Measurements from ENCODE around the gene AKAP8.
"Not testable (repeated sequence)": the region's sequence is repeated elsewhere in the genome, so short reads cannot be mapped to it uniquely, and the experiment has no call there.

Gene AKAP8

DNA sequence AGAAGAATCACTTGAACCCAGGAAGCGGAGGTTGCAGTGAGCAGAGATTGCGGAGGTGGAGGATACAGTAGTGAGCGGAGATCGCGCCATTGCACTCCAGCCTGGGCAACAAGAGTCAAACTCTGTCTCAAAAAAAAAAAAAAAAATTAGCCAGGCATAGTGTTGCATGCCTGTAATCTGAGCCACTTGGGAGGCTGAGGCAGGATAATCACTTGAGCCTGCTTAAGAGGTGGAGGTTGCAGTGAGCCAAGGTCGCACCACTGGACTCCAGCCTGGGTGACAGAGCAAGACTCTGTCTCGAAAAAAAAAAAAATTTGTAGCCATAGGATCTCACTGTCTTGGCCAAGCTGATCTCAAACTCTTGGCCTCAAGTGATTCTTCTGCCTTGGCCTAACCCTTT is 43.6 kb downstream of the AKAP8 start:
- not testable (repeated sequence) for DNase-seq

DNA sequence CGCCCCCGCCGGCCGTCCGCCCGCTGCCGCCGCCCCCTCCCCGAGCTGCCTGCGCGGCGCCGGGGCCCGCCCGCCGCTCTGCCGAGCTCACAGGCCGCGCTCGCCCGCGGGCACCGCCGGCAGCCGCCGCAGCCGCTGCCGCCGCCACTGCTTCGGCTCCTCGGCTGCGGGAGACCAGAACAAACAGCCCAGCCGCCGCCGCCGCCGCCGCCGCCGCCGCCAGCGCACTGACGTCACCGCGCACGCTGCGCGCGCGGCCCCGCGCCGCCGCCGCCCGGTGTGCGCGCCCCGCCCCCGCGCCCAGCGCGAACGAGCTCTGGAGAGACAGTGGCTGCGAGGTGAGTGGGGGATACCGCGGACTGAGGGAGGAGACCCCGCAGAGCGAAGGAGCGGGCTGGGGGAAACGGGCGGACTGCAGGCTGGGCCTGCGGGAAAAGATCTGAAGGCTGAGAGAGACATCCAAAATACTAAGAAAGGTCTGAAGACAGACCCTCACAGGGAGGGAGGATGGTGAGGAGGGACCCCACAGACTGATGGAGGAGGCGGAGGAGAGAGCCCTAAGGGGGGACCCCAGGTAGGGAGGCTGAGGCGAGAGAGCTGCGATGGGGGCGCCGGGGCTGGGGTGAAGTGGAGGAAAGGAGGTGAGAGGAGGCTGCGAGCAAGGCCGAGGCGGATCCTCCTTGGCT is 47.1 kb downstream of the AKAP8 start, which contains the start of gene BRD4:
Gene BRD4 (minus strand): TSS at position 229 of the 686 bp plus-strand sequence. CDS start 59,440 bp downstream, outside the sequence.
- peak in 56 of 58 donors; percentile 6 to 73 (median 50) for DNase-seq

DNA sequence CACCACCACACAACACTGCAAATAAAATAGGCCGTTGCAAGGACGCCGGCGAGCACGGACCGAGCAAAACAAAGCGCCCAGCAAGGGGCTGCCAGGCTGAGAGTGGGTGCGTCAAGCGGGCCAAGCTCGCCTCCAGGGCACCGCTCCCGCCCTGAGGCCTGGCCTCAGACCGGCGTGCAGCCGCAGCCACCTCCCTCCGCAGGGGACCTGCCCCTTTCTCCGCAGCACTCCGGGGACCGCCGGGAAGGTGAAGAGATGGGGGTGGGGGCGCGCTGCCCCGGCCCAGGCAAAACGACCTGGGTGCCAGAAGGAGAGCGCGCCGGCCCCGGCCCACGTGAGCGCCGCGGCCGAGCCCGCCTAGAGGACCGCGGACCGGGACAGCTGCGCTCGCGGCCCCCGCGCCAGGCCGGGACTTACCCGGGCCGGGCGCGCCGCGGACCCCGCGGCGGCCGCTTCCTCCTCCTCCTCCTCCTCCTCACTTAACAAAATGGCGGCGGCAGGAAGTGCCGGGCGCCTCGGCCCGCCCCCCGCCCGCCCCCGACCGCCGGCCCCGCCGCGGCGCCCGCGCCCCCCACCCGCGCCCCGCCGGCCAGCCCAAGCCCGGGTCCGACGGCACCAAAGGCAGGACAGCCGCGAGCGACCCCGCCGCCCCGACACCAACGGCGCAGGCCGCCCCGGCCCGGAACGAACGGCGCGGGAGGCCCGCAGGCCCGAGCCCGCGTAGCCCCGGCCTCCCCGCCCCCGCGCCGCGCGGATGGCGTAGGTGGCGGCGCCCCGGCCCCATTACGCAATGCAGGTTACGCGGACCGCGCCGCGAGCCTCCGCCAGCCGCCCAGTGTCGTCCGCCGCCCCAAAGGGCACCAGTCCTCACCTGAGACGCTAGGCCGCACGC is 47.9 kb downstream of the AKAP8 start:
- DNase-seq: peak in 36 of 58 donors; percentile 4 to 72 (median 36)

DNA sequence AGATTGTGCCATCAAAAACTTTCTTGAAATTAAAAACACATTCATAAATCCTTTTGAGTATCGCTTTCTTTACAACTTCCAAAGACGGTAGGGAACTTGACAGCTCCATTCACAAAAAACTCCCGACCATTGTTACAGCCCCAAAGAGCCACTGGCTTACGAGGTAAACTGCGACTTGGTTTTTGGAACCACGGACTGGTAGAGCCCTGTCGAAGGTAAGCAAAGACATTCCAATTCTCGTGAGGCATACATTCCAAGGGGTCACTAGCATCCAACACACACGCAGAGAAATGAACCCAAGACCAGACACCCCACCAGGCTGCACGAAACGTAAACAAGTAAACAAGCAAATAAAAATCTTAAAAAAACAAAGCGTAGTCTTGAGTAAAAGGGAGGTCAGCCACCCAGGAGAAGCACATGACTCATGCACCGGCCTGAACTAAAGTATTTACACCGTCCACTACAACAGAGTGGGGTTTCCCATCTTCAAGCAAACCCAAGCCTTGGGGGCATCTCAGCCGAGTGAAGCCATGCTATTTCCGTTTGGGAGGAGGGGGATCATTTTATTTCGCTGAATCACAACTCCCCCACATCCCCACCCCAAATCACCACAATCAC is 48.7 kb downstream of the AKAP8 start:
- peak in 1 of 58 donors; percentile 10 for DNase-seq

DNA sequence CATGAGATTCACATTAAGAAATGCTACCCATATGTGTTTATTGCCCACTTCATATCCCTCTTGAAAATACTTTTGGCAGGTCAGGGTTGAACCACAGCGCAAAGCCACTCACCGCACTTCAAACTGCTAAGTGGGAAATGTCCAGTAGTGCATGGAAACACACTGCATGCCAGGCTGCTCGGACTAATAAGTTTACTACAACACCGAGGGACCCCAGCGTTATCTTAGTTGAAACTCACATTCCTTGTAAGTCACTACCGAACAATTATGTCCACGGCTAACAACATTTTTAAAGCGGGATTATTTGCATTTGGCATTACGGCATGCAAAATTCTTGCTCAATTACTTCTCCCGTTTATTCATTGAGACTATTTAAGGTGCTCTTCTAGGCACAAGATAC is 51.3 kb downstream of the AKAP8 start:
- DNase-seq: no peak

DNA sequence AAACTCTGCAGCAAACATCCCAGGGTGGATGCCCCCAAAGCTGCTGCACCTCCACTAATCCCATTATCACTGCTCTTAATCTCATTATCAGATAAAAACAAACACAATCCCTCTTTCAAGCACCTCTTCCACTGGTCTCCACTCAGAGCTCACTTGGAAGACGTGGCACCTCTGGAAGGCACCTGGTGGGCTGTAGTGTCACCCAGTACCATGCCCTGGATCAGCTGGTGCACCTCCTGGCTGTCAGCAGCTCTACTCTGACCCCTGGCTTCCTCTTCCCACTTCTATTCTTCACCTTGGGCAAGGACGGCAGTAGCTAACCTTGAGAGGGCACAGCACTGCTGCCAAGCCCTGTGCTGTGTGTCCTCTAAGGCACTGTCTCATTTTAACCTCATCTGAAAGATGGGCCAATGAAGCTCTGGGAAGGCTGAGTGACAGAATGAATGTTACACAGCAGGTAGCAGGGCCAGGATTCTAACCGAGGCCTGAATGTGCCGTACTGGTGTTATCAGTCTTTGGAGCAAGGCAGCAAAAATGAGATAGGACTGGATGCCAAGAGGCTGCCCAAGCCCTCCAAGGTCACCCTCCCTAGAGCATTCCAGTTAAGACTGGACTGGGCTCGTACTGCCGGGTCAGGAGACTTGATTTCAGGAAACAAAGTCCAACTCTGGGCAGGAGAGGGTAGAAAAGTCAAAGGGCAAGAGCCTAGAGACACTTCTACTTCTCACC is 54.6 kb downstream of the AKAP8 start:
- DNase-seq: no peak

DNA sequence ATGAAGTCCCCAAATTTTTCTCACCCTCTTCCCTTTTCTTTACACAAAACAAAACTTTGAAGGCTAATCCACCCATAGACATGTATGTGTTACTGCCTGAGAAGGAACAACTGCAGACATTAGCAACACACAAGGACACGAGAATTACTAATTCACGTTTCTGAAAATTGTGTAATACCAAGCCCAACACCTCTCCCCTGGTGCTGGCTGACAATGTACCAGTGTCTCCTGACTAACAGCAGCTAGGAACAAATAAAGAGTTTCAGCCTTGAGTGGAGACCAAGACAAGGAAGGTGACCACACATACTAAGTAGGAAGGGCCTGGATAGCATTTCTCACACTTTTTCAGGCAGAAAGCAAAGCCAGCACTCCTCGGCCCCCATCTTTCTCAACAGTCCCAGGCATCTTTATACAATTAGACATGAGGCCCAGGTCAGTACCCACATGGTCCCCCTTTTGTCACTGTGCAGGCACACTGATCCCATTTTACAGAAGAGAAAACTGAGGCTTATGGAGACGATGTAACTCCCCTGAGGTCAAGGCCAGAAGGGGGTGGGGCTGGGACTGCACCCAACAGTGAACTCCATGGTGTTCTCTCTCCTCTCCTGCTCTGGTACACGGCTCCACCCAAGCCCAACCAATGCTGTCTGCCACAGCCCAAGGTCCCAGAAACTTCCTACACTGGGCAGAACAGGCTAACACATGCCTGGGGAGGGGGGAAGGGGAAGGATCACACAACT is 55.9 kb downstream of the AKAP8 start:
- DNase-seq: peak in 2 of 58 donors; percentile 17 to 32

DNA sequence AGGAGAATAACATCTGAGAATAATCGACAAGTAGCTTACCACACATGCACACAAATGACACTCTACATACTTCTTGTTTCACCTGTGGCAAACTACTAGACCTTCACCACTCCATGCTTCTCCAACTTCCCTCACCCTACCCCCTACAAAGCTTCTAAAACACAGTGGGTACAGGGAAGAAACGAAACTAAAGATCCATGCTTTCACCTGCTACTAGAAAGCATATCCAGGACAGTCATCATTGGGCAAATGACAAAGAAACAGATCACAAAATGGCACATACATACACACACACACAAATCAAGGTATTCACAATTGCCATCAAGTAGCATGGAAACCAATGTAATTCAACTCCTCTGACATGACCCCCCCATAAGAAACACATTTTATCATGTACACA is 57.8 kb downstream of the AKAP8 start:
- no peak for DNase-seq

DNA sequence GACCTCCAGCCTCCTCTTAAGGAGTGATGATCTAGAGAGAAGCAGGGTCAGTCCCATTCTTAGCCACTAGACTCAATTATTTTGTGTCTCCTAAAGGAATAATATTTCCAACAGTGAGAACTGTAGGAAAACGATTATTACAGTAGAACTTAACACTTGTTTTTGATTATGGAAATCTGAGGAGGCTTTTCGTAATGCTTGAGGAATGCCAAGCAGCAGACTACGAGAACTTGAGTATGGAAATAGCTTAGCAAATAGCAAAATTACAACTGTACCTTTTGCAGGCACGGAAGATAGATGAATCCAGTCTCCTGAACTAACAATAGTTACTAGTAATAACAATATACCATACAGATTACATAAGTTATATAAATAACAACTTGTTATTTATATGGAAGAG is 59.5 kb downstream of the AKAP8 start:
- no peak for DNase-seq

DNA sequence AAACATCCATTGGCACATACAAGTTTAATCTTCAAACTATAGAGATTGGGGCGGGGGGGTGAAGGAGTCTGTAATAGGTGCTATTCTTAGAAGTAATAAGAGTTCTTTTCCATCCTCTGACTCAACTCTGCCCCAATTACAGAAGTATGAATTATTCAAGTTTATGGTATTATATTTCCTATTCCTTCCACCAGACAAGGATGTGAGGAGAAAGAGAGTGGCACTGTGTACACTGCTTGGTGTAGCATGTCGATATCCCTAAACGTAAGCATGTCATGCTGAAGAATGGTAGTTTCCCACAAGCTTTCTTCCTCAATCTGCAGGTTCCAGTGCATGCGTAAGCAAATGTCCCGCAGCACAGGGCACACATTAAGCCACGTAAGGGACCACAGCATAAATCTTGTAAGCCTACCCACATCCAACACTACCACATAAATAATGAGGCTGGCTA is 61.3 kb downstream of the AKAP8 start:
- DNase-seq: no peak

DNA sequence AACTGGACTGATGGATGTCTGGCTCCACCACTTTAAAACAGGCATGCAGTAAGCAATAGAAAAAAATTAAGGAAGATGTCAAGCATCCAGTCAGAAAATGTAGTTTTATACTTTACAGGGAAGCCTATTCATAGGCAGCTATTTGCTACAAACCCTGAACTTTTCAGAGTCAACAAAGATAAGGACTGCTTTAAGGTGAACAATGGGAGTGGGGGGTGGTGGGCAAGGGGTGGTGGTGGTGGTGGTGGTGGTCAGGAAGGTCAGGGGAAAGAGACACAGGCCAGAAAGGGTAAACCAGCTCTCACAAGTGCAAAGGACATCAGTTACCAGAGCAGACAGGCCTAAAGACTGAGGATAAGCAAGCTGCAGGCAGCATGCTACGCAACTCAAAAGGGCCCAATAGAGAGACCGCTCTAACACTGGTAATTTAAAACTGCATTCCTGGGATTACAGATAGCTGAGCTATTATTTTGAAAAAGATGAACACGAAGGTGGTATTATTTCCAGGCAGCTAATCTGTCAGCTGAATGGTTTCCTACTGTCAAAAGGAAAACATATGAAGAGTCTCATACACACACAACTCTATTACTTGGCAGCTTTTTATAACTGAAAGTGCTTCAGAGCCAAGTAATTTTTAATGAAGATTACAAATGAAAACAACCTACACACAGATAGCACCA is 62.1 kb downstream of the AKAP8 start:
- DNase-seq: no peak

DNA sequence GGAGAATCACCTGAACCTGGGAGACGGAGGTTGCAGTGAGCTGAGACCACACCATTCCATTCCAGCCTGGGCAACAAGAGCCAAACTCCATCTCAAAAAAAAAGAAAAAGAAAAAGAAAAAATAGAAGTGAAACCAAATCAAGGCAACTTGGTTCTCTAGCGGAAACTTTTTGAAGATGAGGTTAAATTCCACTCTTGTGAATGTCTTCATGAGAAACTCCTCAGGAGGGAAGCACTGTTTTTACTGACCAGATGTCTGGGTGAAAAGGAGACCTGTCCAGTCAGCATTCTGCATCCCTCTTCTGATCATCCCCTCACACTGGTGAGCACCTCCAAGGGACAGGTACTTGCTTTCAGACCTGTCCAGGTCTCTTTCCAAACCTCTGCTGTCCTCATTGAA is 63.1 kb downstream of the AKAP8 start:
- no peak for DNase-seq

DNA sequence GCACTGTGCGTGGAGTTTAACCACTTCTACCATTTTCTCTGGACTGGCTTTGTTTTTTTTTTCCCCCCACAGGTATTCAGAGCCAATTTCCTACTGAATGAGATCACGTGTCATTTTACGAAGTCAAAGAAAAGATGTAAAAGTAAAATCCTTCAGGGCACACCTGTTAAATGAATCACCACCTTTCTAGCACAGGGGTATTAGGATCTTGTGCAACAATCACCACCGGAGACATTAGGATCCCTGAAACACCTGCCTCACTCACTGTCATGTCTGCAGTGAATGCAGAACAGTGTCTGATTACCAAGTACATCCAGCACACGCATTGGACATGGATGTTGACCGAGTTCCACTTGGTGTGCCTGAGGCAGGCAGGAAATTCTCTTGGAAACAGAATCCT is 64.5 kb downstream of the AKAP8 start:
- DNase-seq: no peak

DNA sequence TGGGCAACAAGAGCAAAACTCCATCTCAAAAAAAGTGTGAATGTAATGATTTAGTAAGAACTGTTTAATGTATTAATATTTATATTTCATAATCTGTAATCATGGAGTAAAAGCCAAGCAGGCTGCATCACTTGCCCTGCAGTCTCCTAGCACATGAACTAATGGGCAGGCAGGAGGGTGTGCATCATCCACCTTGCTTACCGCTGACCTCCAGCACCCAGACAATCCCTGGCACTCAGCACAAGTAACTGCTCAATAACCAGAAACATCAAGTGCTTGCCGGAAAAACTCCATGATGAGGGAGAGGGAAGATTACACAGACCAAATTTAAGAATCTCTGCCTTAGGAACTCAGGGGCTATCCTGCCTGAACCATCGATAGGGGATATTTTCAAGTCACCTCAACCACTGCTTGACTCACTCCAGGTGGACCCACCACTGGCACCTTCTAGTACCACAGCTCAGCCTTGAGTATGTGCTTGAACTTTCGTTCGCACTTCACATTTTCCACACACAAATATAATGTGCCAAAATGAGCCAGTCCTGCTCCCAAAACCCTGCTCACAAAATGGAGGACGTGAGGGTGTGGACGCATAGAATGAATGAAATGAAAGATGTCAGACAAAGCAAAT is 65.8 kb downstream of the AKAP8 start:
- no peak for DNase-seq

DNA sequence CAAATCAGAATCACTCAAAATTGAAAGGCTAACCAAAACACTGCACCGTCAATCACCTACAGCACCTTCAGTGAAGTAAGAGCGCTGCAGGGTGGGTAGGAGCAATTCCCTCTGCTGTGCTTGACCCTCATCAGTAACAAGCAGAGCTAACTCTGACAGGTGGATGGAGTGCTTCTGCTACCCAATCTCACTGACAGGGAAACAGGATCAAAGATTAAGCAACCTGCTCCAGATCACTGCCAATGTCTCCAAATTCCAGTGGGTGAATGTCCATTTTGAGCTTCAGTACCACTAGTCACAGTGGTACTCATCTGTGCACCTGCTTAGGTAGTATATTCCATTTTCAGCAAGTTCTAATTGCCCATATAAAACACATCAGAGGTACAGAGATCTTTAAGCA is 72.4 kb downstream of the AKAP8 start:
- DNase-seq: no peak

DNA sequence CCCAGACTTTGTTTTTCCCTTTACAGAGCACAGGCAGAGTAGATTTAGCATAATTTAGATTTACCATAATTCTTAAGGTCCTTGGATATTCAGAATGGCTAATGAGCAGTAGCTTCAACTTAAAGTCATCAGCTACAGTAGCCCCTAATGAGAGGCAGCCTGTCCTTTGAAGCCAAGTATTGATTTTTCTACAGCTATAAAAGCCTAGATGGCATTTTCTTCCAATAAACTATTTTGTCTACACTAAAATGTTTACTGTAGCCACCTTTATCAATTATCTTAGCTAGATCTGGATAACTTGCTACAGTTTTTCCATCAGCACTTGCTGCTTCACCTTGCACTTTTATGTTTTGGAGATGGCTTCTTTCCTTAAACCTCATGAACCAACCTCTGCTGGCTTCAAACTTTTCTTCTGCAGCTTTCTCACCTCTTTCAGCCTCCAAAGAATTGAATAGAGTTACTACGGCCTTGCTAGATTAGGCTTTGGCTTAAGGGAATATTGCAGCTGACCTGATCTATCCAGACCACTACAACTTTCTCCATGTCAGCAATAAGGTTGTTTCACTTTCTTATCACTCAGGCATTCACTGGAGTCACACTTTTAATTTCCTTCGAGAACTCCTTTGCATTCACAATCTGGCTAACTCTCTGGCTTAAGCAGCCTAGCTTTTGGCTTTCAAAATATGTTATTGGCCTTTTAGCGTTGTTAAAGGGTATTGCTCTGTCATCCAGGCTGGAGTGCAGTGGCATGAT is 73.8 kb downstream of the AKAP8 start:
- DNase-seq: no peak

DNA sequence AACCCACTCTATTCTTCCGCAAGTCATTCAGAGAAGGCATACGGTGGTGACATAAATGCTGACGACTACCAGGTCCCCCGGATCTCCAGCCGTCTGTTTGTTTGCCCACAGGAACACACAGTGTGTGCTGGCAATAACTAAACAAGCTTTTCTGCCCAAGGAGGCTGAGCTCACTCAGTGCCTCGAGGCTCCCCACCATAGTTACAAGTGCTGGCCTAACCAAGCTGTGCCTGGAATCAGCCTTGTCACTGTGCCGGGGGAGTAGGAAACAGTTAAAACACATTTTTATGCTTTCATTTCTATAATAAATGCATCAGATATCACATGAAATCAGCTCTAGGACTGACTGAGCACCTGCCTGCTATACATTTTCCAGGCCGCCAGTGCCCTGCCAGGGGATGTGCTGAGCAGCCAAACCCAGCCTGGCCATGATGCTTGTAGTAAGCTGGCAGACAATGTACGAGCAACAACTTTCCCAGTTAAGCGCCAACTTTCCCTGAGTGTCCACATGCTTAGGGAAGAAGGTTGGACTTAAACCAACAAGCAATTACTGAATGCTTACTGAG is 75.4 kb downstream of the AKAP8 start:
- peak in 15 of 58 donors; percentile 13 to 59 (median 28) for DNase-seq
